NCI-H1436 (cell line): ENCODE data around the gene ACADM.
A peak's percentile ranks its signal among the peaks of the same experiment; 100 is the strongest.
"Not testable (repeated sequence)": the region's sequence is repeated elsewhere in the genome, so short reads cannot be mapped to it uniquely, and the experiment has no call there.

Experiments
- DNase-seq: peaks from one replicate; lab custom pipeline; 2025; lab: John Stamatoyannopoulos, UW

Gene ACADM

DNA sequence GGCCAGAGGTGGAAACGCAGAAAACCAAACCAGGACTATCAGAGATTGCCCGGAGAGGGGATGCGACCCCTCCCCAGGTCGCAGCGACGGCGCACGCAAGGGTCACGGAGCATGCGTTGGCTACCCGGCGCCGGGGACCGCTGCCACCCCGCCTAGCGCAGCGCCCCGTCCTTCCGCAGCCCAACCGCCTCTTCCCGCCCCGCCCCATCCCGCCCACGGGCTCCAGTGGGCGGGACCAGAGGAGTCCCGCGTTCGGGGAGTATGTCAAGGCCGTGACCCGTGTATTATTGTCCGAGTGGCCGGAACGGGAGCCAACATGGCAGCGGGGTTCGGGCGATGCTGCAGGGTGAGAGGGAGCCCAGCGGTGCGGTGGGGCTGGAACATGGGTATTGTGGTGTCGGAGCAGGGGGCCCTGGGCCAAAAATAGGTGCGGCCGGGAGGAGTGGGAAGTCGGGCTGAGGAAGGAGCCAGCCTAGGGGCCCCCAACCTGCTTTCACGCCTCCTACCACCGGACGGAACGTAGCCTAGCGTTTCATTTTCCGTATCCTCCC, at the start of gene ACADM:
Gene ACADM (plus strand): TSS at position 238 of the 551 bp plus-strand sequence. CDS start 79 bp downstream, at position 317.
- peak; percentile 70 for DNase-seq

DNA sequence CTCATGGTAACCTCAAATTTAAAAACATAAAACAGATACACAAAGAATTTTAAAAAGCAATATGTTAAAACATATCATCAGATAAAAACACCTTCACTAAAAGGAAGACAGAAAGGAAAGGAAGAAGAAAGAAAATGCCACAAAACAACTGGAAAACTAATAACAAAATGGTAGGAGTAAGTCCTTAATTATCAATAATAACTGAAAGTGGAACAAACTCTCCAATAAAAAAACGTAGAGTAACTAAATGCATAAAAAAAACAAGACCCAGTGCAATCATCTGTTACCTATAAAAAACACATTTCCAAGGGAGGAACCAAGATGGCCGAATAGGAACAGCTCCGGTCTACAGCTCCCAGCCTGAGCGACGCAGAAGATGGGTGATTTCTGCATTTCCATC, 47.1 kb upstream of the ACADM start:
- peak; percentile 2 for DNase-seq

- DNase-seq = peak; percentile 35
Measured at GRCh38 chr1:75677964-75678363, 46.5 kb upstream of the ACADM start.

DNA sequence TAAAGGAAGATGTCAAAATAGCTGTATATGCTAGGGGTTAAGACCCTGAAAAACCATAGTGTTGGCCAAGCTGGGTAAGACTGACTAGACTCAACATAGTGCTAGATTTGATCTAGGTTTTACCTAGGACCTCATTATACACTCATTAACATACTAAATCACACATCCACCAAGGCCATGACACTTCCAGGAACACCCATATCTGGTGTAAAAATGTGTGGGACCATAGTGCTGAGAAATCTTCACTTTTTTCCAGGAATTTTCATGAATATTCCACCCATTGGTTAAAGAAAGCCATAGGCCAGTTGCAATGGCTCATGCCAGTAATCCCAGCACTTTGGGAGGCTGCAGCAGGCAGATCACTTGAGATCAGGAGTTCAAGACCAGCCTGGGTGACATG, 34.0 kb upstream of the ACADM start:
- DNase-seq = no peak

DNA sequence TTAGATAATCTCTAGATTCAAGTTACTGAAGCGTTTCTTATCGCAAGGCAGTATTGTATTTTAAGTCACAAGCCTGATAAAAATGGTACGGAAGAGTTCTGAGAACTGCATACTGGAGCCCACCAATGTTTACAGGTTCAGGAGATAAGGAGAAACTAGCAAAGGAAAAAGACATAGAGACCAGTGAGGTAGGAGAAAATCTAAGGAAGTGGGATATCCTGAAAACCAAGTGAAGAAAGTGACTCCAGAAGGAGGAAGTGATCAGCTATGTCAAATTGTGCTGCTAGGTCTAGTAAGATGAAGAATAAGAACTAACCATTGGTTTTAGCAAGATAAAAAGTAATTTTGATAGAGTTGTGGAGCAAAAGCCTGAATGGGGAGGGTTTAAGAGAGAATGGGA, 31.0 kb upstream of the ACADM start:
- DNase-seq = no peak

- no peak for DNase-seq
Measured at GRCh38 chr1:75696000-75696399, 28.5 kb upstream of the ACADM start.

- DNase-seq = no peak
Measured at GRCh38 chr1:75707191-75707590, 17.3 kb upstream of the ACADM start.

- DNase-seq = no peak
Measured at GRCh38 chr1:75708910-75709309, 15.6 kb upstream of the ACADM start.

DNA sequence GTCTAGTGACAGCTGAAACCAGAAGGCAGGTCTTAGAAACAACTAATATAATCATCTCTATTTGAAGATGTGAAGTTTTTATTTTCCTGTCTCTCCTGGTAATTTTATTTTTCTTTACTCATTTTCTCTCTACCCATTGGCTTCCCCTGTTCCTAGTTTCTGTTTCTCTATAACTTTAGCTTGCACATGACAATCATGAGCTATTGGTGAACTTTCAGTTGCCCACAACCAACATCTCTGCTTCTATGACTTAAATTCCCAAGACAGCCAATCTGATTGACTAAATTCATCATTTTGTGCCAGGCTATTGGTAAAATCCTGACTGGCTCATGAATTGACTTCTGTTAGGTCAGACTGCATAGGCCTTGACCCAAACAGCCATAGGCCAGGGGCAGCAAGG, 13.7 kb upstream of the ACADM start:
- DNase-seq = no peak

- DNase-seq = no peak
Measured at GRCh38 chr1:75711846-75712245, 12.7 kb upstream of the ACADM start.

GRCh38 chr1:75712306-75712705, 12.2 kb upstream of the ACADM start:
- no peak for DNase-seq

DNA sequence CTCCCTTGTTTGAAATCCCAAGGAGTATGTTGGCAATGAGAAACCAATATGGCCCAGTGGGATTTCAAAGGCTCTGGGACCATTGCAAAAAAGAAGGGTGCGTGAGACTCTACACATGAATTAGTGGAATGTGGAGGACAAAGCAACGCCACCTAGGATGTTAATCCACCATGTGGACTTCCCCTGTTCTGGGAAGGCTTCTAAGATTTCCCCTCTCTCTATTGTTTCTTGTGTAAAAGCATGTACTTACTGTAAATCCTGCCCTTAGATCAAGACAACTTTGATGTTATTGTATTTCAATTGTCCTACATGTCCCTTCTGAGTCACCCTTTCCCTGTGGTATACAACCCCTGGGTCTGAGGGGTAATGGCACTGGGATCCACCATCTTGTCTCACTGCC, 4.7 kb upstream of the ACADM start:
- DNase-seq = no peak

GRCh38 chr1:75720325-75720724, 4.2 kb upstream of the ACADM start:
- no peak for DNase-seq

- no peak for DNase-seq
Measured at GRCh38 chr1:75720820-75721219, 3.7 kb upstream of the ACADM start.

GRCh38 chr1:75722246-75722645, 2.3 kb upstream of the ACADM start:
- DNase-seq = not testable (repeated sequence)

DNA sequence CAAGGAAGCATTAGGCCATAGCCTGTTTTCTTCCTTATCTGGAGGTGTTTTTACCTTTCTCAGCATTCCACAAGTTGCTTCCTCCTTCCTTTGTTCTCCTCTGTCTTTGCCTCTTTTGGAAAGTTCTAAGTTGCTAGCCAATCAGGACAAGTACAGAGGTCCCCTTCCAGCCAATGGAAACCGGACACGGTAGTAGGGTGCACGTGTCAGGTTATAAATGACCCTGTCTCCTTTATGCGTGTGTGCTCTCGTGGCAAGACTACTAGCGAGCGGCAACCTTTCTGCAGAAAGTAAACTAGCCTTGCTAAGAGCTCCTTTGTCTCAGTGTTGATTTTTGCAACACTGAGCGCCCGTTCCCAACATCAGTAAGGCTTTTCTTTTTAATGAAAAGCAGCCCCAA, 1.5 kb upstream of the ACADM start:
- no peak for DNase-seq

- peak; percentile 75 for DNase-seq
Measured at GRCh38 chr1:75723989-75724471, 479 bp upstream of the ACADM start.

DNA sequence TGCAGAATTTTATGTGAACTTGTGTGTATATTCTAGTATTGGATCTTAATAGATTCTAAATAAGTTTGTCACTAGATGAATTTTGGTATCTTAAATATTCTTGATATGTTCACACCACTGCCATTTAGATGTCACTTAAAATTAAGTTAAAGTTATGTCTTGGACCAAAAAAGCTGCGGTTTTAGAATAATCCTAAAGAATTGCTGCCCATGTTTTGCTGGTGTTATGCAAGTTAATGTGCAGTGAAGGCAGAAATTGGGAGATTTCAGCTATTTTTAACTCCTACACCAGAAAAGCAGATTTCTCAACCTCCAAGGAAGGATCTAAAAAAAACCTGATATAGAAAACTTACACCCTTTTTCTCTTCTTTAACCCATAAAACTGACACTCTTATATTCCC, 757 bp downstream of the ACADM start:
- no peak for DNase-seq

- DNase-seq = no peak
Measured at GRCh38 chr1:75725861-75726361, 1.4 kb downstream of the ACADM start.

- no peak for DNase-seq
Measured at GRCh38 chr1:75727571-75727970, 3.1 kb downstream of the ACADM start.

GRCh38 chr1:75730432-75730831, 5.9 kb downstream of the ACADM start:
- DNase-seq = no peak

DNA sequence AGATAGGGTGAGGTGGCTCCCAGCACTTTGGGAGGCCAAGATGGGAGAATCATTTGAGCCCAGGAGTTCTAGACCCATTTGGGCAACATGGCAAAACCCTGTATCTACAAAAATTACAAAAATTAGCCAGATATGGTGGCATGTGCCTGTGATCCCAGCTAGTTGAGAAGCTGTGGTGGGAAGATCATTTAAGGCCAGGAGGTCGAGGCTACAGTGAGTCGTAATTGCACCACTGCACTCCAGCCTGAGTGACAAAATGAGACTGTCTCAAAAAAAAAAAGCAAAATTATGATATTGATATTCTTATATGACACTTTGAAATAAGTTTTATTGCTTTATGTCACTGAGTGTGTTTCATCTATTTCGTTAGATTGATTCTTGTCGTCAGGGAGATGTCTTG, 7.4 kb downstream of the ACADM start:
- DNase-seq = no peak

GRCh38 chr1:75732703-75733102, 8.2 kb downstream of the ACADM start:
- no peak for DNase-seq

DNA sequence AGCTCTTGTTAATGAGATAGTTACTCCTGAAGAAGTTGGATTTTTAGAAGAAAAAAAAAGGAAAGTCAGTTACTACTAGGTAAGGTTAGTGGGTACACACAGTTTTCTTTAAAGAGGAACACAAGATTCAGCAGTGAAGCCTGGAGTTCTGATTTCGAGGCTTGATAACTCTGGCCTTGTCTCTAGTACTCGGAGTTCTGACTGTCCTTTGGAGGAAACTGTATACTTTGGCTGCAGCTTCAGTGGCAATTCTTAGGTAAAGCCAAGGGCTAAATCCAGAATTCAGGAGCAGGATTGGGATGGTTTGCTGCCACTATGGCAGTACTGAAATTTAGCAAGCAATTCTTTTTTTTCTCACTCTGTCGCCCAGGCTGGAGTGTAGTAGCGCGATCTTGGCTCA, 9.2 kb downstream of the ACADM start:
- no peak for DNase-seq
